T-helper 17 cell (primary cell): Measurements from ENCODE around the gene PHF8. TPM values are rescaled to one million over a fixed set of nuclear protein-coding genes. Genes with fewer than 3 reads are reported as not detected.

Experiments
- ATAC-seq: fragments of 150-1000 bp; cut with Tn5 transposase; 2 replicates; pipeline ENCODE4 v1.10.0; 2021; ENCODE audit warnings: mild to moderate bottlenecking, moderate library complexity
- DNase-seq, 3 donors: peaks; one replicate each; pipeline versions ENCODE4 v3.0.0 to v3.0.0-alpha.2; 2020 to 2021
- H3K9me3 ChIP-seq: one replicate; pipeline ENCODE4 v1.7.0; 2013; ENCODE audit warnings: low read length, mild to moderate bottlenecking; ENCODE audit not compliant: control insufficient read depth, poor library complexity, severe bottlenecking
- H3K27ac Mint-ChIP-seq: one replicate; pipeline ENCODE4 v1.8.0; 2022; ENCODE audit warnings: mild to moderate bottlenecking, moderate library complexity, mixed read lengths
- H3K27me3 Mint-ChIP-seq: one replicate; pipeline ENCODE4 v1.8.0; 2022; ENCODE audit warnings: mixed read lengths
- H3K36me3 Mint-ChIP-seq: one replicate; pipeline ENCODE4 v1.8.0; 2022; ENCODE audit warnings: low read depth, mixed read lengths
- H3K4me1 Mint-ChIP-seq: one replicate; pipeline ENCODE4 v1.8.0; 2022; ENCODE audit warnings: mild to moderate bottlenecking, mixed read lengths
- H3K4me3 Mint-ChIP-seq: one replicate; pipeline ENCODE4 v1.8.0; 2022; ENCODE audit warnings: mild to moderate bottlenecking, moderate library complexity, mixed read lengths
- total RNA-seq, 4 donors: library from RNA in 2 of 4; stranded (reverse) in 2 of 4; gene quantifications; one replicate each; pipeline ENCODE4 v1.2.3 and lab custom pipeline; 2022 to 2026

PHF8 gene
- total RNA-seq, 2 donors from 2014 or later = 48.6 to 51.5 TPM

DNA sequence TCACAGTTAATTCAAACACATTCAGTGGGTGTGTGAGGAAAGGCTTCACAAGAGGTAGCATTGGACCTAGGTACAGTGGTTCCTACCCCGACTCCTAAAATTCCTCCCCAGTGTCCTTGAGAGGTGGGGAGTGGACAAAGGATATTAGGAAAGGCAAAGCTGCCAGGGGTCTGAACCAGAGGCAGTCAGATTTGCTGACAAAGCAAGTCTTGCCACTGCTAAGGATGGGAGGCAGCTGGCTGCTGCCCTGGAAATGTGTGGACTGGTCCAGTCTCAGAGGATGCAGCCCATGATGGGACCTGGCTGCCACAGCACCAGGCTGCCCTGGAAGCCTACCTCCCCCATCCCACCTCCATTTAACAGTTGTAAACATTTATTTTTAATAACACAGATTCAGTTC is 4.1 kb upstream of the PHF8 start:
- H3K4me1 Mint-ChIP-seq = peaks cover 5% of the 10 kb centered on the region
- no peaks in the 10 kb centered on the region for H3K36me3 Mint-ChIP-seq
- no peak overlapping the region for H3K4me3 Mint-ChIP-seq
- H3K27ac Mint-ChIP-seq = no peak overlapping the region
- no peaks in the 10 kb centered on the region for H3K9me3 ChIP-seq
- DNase-seq (no peak), ATAC-seq (no peak)
- no peaks in the 10 kb centered on the region for H3K27me3 Mint-ChIP-seq

DNA sequence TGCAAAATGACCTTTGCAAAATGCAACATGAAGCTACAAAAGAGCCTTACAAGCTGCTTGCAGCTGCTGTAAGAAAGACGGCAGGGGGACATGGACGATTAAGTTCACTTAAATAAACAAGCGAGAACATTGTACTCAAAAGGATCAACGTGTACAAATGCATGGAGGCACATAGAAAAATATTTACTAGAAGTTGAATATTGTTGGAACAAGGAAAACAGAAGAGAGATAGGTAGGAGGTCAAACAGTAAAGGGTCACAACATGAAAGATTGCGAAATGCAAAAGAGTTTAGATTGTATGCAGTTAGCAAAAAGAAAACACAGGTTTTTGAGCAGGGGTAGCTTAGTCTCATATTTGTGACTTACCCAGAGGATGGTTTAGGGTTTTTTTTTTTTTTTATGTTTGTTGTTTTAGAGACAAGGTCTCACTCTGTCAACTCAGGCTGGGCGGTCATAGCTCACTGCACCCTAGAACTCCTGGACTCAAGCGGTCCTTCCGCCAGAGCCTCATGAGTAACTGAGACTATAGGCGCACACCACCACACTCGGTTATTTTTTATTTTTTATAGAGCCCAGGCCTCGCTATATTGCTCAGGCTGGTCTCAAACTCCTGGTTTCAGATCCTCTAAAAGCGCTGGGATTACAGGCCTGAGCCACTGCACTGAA is 1.4 kb upstream of the PHF8 start:
- ATAC-seq (no peak), DNase-seq (no peak)
- Mint-ChIP-seq H3K27me3 (no peaks in the 10 kb centered on the region), H3K4me3 (peak overlapping the region; percentile 93), H3K4me1 (peaks cover 9% of the 10 kb centered on the region), H3K27ac (peak overlapping the region; percentile 95), H3K36me3 (no peaks in the 10 kb centered on the region)
- H3K9me3 ChIP-seq = no peaks in the 10 kb centered on the region

DNA sequence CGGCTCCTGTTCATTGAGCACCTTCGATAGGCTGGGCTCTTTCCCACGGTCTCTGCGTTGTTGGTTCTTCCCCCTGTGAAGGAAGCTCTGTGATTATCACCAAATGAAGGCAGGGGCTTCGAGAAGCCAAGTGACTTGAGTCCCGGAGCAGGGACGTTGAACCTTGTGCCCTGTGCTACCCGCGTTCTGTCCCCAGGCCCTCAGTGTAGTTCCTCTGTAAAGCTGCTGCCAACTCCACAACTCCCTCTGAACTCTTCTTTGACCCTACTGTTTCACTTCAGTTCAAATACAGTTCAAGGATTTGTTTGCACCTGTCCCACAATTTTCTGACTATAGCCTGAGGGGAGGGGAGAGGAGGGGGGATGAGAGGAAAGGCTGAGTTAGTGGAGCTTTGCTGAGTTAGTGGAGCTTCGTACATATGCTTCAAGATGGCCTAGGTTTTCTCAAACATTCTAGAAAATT is 635 bp upstream of the PHF8 start:
- ATAC-seq = no peak
- peak overlapping the region; percentile 95 for H3K27ac Mint-ChIP-seq
- peaks cover 9% of the 10 kb centered on the region for H3K4me1 Mint-ChIP-seq

DNA sequence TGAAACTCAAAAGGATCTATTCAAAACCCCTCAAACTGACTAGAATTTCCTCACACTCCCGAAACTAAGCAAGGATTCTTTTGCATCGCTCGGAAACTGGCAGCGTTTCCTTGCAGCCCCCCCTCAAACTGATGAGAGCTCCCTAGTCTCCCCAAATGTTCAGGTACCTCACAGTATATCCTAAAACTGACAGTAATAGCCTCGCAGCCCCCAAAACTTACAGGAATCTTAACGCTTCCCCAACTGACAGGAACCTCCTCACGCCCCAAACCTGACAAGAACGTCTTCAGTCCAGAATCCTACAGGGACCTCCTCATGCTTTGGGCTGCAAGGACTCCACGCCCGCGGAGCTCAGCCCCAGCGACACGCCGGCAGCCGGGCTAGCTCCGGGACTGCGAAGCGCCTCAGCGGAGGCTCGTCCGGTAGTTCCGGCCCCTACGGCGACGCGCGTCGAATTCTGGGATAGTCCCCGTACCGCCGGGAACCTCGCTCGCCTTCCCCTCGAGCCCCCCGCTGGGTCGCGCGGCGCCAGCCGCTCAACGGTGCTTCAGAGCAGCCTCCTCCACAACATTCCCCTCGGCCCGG is 640 bp downstream of the PHF8 start:
- Mint-ChIP-seq H3K4me3 (peak overlapping the region; percentile 93), H3K4me1 (peaks cover 9% of the 10 kb centered on the region), H3K27ac (peak overlapping the region; percentile 95), H3K36me3 (no peaks in the 10 kb centered on the region), H3K27me3 (no peaks in the 10 kb centered on the region)
- H3K9me3 ChIP-seq = no peaks in the 10 kb centered on the region
- ATAC-seq (peak; percentile 3), DNase-seq (peak; percentile 25 to 36 (median 35))

More for the DNA sequence above, 635 bp upstream of the PHF8 start:
- Mint-ChIP-seq H3K36me3 (no peaks in the 10 kb centered on the region), H3K4me3 (peak overlapping the region; percentile 93), H3K27me3 (no peaks in the 10 kb centered on the region)
- DNase-seq = no peak
- H3K9me3 ChIP-seq = no peaks in the 10 kb centered on the region

DNA sequence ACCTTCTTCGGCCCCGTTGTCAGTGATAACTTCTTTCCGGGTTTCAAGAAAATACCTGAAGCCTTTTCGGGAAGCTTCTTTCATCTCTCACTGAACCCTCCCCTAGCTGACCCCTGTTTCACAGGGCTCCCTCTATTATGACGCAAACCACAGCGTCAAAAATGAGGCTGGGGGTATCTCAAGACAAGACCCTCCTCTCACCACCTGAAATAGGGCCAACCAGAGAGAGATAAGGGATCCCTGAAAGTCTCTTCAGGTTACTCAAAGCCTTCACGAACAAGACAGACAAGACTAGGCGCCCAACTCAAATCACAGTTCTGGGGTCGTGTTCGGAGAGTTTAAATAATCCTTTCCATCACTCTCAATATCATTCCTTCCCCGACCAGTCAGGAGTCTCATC is 1.2 kb downstream of the PHF8 start:
- no peak for DNase-seq
- Mint-ChIP-seq H3K36me3 (no peaks in the 10 kb centered on the region), H3K4me1 (peaks cover 9% of the 10 kb centered on the region), H3K27ac (peak overlapping the region; percentile 95), H3K27me3 (no peaks in the 10 kb centered on the region), H3K4me3 (peak overlapping the region; percentile 93)
- H3K9me3 ChIP-seq = no peaks in the 10 kb centered on the region
- ATAC-seq = no peak

DNA sequence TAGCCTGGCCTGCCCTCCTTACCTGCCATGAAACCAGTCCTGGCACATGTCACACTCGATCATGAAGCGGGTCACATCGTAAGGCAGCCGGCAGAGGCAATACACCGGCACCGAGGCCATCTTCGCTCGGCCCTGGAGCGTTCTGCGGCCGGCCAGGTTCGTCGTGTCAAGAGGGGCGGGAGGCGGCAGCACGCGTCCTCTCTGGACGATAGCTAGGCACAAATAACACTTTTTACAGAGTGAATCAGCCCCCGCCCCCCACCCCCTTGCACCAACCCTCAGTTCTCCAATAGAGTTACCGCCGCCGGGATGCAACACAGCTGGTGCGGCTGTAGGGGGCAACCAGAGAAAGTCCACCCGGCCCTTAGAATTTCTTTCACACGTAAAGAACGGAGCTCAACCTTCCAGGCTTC is 1.7 kb downstream of the PHF8 start:
- no peaks in the 10 kb centered on the region for H3K9me3 ChIP-seq
- ATAC-seq = no peak
- H3K27me3 Mint-ChIP-seq = no peaks in the 10 kb centered on the region
- H3K4me3 Mint-ChIP-seq = peak overlapping the region; percentile 93
- peaks cover 9% of the 10 kb centered on the region for H3K4me1 Mint-ChIP-seq
- peak; percentile 8 to 24 (median 12) for DNase-seq
- peak overlapping the region; percentile 95 for H3K27ac Mint-ChIP-seq
- H3K36me3 Mint-ChIP-seq = no peaks in the 10 kb centered on the region

DNA sequence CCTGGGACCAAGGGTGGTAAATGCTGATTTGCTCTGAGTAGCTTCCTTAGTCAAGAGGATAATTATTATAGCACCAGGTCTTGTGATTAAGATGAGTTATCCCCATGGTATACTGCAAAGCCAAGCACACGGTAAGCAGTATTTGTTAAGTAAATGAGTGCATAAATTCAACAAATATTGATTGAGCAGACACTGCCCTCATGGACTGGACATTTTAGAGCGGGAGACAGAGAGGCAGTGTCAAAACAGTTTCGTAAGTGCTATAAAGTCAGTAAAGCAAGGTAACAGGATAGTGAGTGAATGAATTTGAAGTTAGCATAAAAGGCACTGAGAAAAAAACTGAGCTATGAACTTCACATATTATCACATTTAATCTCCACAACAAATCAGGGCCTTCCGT is 13.9 kb downstream of the PHF8 start:
- no peak for ATAC-seq
- Mint-ChIP-seq H3K27me3 (no peaks in the 10 kb centered on the region), H3K4me3 (no peak overlapping the region), H3K27ac (no peak overlapping the region), H3K4me1 (peaks cover 26% of the 10 kb centered on the region), H3K36me3 (peaks cover 15% of the 10 kb centered on the region)
- no peak for DNase-seq
- H3K9me3 ChIP-seq = no peaks in the 10 kb centered on the region

DNA sequence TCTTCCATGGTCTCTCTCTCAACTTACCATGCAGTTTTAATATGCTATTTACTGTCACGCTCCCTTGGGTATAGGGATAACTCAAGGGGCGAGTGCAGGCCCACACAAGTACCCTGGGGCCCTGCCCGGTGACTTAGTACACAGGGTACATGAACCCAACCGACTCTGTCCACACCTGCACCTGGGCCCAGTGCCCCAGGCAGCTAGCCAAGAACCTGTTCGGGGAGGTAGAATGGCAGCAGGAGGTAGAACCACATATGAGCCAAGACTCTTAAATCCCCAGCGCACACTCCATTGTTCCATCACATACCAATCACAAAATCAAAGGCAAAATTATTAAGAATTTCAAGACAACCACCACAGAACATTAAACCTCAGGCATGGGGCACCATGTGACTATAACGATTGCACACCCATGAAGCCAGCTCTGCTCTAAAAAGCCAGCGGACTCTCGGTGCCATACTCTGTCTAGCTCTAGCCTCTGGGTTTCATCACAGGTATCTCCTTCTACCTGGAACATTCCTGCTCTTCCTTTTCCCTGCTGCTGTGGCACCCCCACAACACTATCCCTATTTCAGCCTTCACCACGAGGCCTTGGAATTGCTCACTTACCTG is 14.6 kb downstream of the PHF8 start:
- H3K9me3 ChIP-seq = no peaks in the 10 kb centered on the region
- no peak overlapping the region for H3K4me3 Mint-ChIP-seq
- peaks cover 17% of the 10 kb centered on the region for H3K36me3 Mint-ChIP-seq
- H3K27me3 Mint-ChIP-seq = no peaks in the 10 kb centered on the region
- peaks cover 26% of the 10 kb centered on the region for H3K4me1 Mint-ChIP-seq
- no peak for ATAC-seq
- DNase-seq = no peak
- peak overlapping the region; percentile 67 for H3K27ac Mint-ChIP-seq

DNA sequence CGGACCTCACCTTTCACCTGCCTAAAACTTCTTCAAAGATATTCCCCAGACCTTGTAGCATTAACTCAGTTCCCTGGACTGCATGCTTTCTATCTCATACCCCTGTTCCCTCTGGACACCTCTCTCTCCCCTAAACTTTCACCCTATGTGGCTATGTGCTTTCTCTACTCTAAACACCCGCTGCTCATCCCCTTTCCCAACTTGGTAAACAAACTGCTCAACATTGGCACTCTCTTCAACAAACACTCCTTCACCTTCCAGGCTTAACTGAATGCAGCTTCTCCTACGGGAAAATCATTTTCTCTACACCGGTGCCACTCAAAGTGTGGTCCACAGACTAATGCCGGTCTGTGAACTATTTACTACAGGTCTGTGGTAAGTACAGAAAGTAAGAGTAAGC is 19.9 kb downstream of the PHF8 start:
- no peak overlapping the region for H3K27ac Mint-ChIP-seq
- no peak for ATAC-seq
- H3K4me1 Mint-ChIP-seq = peaks cover 15% of the 10 kb centered on the region
- no peaks in the 10 kb centered on the region for H3K9me3 ChIP-seq
- no peak for DNase-seq
- peaks cover 13% of the 10 kb centered on the region for H3K36me3 Mint-ChIP-seq
- H3K27me3 Mint-ChIP-seq = no peaks in the 10 kb centered on the region
- peak overlapping the region; percentile 31 for H3K4me3 Mint-ChIP-seq

DNA sequence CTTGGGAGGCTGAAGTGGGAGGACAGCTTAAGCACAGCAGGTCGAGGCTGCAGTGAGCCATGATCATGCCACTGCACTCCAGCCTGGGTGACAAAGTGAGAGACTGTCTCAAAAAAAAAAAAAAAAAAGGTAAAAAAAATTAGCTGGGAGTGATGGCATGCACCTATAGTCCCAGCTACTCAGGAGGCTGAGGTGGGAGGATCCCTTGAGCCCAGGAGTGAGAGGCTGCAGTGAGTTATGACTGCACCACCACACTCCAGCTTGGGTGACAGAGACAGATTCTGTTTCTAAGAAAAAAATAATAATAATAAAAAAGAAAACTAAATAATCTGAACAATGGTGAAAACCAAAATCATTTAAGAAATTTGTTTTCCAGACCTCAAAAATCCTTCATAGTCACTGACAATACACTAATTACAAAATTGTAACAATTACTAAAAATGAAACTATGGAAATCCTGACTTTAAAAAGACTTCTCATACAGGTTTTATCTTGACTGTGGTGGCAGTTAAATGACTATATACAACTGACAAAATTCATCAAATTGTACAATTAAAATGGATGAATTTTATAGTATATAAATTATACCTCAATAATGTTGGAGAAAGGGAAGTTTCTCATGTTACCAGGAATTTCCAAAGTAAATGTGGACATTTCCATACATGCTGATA is 31.3 kb downstream of the PHF8 start:
- ATAC-seq (no peak), DNase-seq (no peak)
- no peak overlapping the region for H3K4me3 Mint-ChIP-seq
- no peaks in the 10 kb centered on the region for H3K9me3 ChIP-seq
- H3K4me1 Mint-ChIP-seq = no peaks in the 10 kb centered on the region
- peak overlapping the region; percentile 45 for H3K27ac Mint-ChIP-seq
- H3K36me3 Mint-ChIP-seq = peaks cover 3% of the 10 kb centered on the region
- no peaks in the 10 kb centered on the region for H3K27me3 Mint-ChIP-seq

DNA sequence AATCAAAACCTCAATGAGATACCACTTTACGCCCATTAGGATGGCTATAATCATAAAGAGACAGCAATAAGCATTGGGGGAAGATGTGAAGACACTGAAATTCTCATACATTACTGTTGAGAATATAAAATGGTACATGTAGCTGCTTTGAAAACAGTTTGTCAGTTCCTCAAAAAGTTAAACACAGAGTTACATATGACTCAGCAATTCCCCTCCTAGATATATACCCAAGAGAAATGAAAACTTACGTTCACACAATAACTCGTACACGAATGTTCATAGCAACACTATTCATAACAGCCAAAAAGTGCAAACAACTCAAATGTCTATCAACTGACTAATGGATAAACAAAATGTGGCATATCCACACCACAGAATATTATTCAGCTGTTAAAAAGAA is 36.6 kb downstream of the PHF8 start:
- Mint-ChIP-seq H3K27me3 (no peaks in the 10 kb centered on the region), H3K36me3 (peaks cover 3% of the 10 kb centered on the region), H3K4me1 (no peaks in the 10 kb centered on the region), H3K27ac (no peak overlapping the region), H3K4me3 (no peak overlapping the region)
- ATAC-seq (no peak), DNase-seq (no peak)
- H3K9me3 ChIP-seq = no peaks in the 10 kb centered on the region

DNA sequence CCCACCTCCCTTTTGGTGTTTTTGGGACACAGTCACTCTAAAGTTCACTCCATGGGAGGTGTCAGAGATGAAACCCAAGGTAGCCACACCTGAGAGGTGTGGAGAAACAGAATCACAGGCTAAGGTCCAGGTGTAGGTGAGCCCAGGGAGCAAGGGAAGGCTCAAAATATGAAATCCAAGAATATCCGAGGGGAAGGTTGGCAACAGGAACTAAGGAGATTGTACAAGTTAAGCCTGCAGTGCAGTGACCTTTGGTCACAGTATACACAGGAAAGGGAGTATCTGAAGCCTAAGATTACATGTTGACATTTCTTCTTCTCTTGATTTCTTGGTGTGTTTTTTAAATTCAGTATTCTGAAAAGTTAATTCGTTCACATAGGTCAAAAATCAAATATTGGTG is 46.5 kb downstream of the PHF8 start:
- ATAC-seq (no peak), DNase-seq (no peak)
- H3K27me3 Mint-ChIP-seq = no peaks in the 10 kb centered on the region
- H3K36me3 Mint-ChIP-seq = peaks cover 2% of the 10 kb centered on the region
- no peaks in the 10 kb centered on the region for H3K9me3 ChIP-seq
- no peak overlapping the region for H3K27ac Mint-ChIP-seq
- H3K4me3 Mint-ChIP-seq = no peak overlapping the region
- no peaks in the 10 kb centered on the region for H3K4me1 Mint-ChIP-seq

DNA sequence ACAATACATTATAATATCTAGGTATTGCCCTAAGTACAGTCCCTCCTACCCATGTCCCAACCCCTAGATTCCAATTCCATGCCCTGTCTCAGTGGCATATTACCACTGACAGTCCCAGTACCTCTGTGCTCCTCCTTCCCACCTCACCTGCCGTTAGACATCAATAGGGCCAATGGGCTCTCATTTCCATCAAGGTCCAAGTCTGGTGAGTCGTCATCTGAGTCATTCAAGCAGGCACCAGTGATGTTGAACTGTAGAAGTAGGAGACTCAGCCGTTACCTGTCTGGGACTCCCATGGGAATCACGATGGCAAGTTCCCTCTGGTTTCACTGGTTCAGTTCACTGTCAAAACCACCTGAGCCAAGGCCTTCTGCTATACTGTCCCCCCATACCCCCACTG is 51.7 kb downstream of the PHF8 start:
- ATAC-seq (no peak), DNase-seq (no peak)
- no peaks in the 10 kb centered on the region for H3K27me3 Mint-ChIP-seq
- H3K4me3 Mint-ChIP-seq = no peak overlapping the region
- peaks cover 2% of the 10 kb centered on the region for H3K4me1 Mint-ChIP-seq
- H3K36me3 Mint-ChIP-seq = peaks cover 2% of the 10 kb centered on the region
- H3K9me3 ChIP-seq = no peaks in the 10 kb centered on the region
- no peak overlapping the region for H3K27ac Mint-ChIP-seq
